ENCODE results near the gene SIGMAR1.
"Not testable (repeated sequence)": the region's sequence is repeated elsewhere in the genome, so short reads cannot be mapped to it uniquely, and the experiment has no call there.

SIGMAR1 gene

GRCh38 chr9:34654323-34655051, 16.9 kb upstream of the SIGMAR1 start:
- no peak for DNase-seq (ENCODE audit: low spot score)

GRCh38 chr9:34653151-34654072, 15.8 kb upstream of the SIGMAR1 start:
- DNase-seq (ENCODE audit: low spot score) = no peak

- DNase-seq (ENCODE audit: low spot score) = no peak
Observed at GRCh38 chr9:34652602-34653000, 15.0 kb upstream of the SIGMAR1 start.

GRCh38 chr9:34651876-34652601, 14.5 kb upstream of the SIGMAR1 start, which contains the start of gene IL11RA:
IL11RA (plus strand) TSS chr9:34652185; CDS start chr9:34655218, 3,033 bp downstream.
- DNase-seq (ENCODE audit: low spot score) = peak; percentile 89

GRCh38 chr9:34651321-34651720, 13.7 kb upstream of the SIGMAR1 start:
- peak; percentile 53 for DNase-seq (ENCODE audit: low spot score)

GRCh38 chr9:34650816-34651215, 13.2 kb upstream of the SIGMAR1 start:
- no peak for DNase-seq (ENCODE audit: low spot score)

GRCh38 chr9:34648673-34649072, 11.1 kb upstream of the SIGMAR1 start:
- no peak for DNase-seq (ENCODE audit: low spot score)

GRCh38 chr9:34647651-34648050, 10.1 kb upstream of the SIGMAR1 start:
- no peak for DNase-seq (ENCODE audit: low spot score)

- no peak for DNase-seq (ENCODE audit: low spot score)
Observed at GRCh38 chr9:34647084-34647403, 9.5 kb upstream of the SIGMAR1 start.

GRCh38 chr9:34646211-34647083, 8.9 kb upstream of the SIGMAR1 start, which contains the start of gene GALT:
GALT (plus strand) TSS chr9:34646675; CDS start chr9:34646705, 30 bp downstream.
- DNase-seq (ENCODE audit: low spot score) = peak; percentile 91

GRCh38 chr9:34644766-34645314, 7.3 kb upstream of the SIGMAR1 start:
- DNase-seq (ENCODE audit: low spot score) = no peak

- DNase-seq (ENCODE audit: low spot score) = no peak
Observed at GRCh38 chr9:34642679-34643078, 5.1 kb upstream of the SIGMAR1 start.

GRCh38 chr9:34639322-34639721, 1.7 kb upstream of the SIGMAR1 start:
- DNase-seq (ENCODE audit: low spot score) = not testable (repeated sequence)

GRCh38 chr9:34638138-34638445, 505 bp upstream of the SIGMAR1 start:
- DNase-seq (ENCODE audit: low spot score) = no peak

- no peak for DNase-seq (ENCODE audit: low spot score)
Observed at GRCh38 chr9:34636791-34637355, 714 bp downstream of the SIGMAR1 start.

- DNase-seq (ENCODE audit: low spot score) = no peak
Observed at GRCh38 chr9:34635556-34635955, 2.0 kb downstream of the SIGMAR1 start.

- DNase-seq (ENCODE audit: low spot score) = no peak
Observed at GRCh38 chr9:34634551-34635248, 2.9 kb downstream of the SIGMAR1 start.

- DNase-seq (ENCODE audit: low spot score) = peak; percentile 70
Observed at GRCh38 chr9:34633851-34634550, 3.6 kb downstream of the SIGMAR1 start.

GRCh38 chr9:34633166-34633565, 4.4 kb downstream of the SIGMAR1 start:
- DNase-seq (ENCODE audit: low spot score) = no peak
